Urothelium cell line (cell line): ENCODE results near the gene SLC22A13.
A peak's percentile ranks its signal among the peaks of the same experiment; 100 is the strongest.

Experiments
- DNase-seq: peaks from one replicate; pipeline ENCODE4 v3.0.0; 2011; ENCODE audit warnings: low spot score, mixed read lengths
- FAIRE-seq: peaks from 2 replicates; lab custom pipeline; 2011; peaks lifted over from hg19 to GRCh38; lab: Jason Lieb, UNC

Gene SLC22A13

DNA sequence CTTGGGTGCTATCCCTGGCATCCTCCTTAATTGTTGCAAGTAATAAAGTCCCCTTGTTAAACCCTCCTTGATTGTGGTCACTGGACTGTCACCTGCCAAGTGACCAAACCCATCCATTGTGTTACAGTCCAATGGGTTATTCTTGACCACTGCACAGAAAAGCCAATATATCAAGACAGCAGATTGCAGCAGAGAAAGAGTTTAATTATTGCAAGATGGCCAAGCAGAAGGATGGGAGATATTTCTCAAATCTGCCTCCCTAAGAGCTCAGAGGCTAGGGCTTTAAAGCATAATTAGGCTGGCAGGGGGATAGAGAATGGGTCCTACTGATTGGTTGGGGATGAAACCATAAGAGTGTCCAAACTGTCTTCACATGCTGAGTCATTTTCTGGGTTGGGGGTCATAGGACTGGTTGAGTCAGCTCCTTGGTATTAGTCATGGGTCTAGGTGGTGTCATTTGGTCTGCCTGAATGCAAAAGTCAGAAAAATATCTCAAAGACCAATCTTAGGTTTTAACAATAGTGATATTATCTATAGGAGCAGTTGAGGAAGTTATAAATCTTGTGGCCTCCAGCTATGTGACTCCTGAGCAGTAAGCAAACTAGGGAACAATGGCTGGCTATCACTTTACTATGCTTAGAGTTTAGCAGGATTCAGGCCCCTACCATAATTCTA lies 61.9 kb downstream of the SLC22A13 start:
- DNase-seq (peak; percentile 70), FAIRE-seq (peak; percentile 68)
